ENCODE results near the gene MARVELD3.

DNA sequence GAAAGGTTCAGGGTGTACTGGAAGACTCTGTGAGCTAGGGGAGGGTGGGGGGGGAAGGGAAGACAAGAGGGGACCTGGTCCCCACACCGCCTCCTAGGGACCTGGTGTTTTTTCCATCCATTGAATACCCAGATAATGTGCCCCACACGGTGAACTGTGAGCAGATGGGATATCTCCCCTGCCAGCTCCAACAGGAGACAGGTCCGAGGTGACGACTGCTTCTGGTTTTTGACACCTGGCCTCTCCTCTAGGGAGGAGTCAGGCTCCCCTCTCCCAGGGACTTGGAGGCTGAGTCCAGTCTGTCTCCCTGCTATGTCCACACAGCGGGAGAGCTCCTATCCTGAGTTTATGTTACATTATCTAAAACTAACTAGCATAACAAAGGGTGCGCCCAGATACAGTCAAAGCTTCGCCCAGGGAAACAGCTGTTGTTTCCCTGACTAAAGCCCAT lies 1.8 kb downstream of the MARVELD3 start:
- TF ChIP-seq MYC (IDR thresholded peaks at IDR 0.05; ENCODE audit: borderline replicate concordance, low read length): no peak
- no peak for TF ChIP-seq POLR2A (IDR thresholded peaks at IDR 0.05; ENCODE audit: low read length)
- TF ChIP-seq CTCF (IDR thresholded peaks at IDR 0.05): no peak
- TF ChIP-seq, protein P1, sequence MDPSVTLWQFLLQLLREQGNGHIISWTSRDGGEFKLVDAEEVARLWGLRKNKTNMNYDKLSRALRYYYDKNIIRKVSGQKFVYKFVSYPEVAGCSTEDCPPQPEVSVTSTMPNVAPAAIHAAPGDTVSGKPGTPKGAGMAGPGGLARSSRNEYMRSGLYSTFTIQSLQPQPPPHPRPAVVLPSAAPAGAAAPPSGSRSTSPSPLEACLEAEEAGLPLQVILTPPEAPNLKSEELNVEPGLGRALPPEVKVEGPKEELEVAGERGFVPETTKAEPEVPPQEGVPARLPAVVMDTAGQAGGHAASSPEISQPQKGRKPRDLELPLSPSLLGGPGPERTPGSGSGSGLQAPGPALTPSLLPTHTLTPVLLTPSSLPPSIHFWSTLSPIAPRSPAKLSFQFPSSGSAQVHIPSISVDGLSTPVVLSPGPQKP (IDR thresholded peaks at IDR 0.05; ENCODE audit: low read depth, low read length): no peak
- no peak for TF ChIP-seq KDM1A (IDR thresholded peaks at IDR 0.05; ENCODE audit: low read depth)
- TF ChIP-seq RAD21 (conservative IDR thresholded peaks at IDR 0.05 in 1 of 2, IDR thresholded peaks at IDR 0.05 in 1 of 2): no peak
- TF ChIP-seq ZFP36 (IDR thresholded peaks at IDR 0.05; ENCODE audit: borderline replicate concordance, partially characterized antibody): no peak
- TF ChIP-seq HEYL (CRISPR knock-in tag; IDR thresholded peaks at IDR 0.05): no peak
- TF ChIP-seq RFX5 (IDR thresholded peaks at IDR 0.05): no peak
- no peak for TF ChIP-seq SMC3 (IDR thresholded peaks at IDR 0.05)
- TF ChIP-seq KDM5A (IDR thresholded peaks at IDR 0.05): no peak
- TF ChIP-seq, protein P2, sequence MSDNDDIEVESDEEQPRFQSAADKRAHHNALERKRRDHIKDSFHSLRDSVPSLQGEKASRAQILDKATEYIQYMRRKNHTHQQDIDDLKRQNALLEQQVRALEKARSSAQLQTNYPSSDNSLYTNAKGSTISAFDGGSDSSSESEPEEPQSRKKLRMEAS (IDR thresholded peaks at IDR 0.05): no peak
- no peak for TF ChIP-seq CBX2 (IDR thresholded peaks at IDR 0.05; ENCODE audit: borderline replicate concordance, low read depth)

Data from A549 (cell line).